Lower leg skin (tissue), 4 donors: ENCODE results near the gene PTPRN2. TPM values are rescaled to one million over a fixed set of nuclear protein-coding genes. Genes with fewer than 3 reads are reported as not detected.

Experiments used
- DNase-seq, 2 donors: peaks; one replicate each; pipeline ENCODE4 v3.0.0-alpha.2; 2019; ENCODE audit warnings: low spot score in 2 of 2
- H3K4me3 ChIP-seq: fragments of 200-600 bp; sonication (generic); 2 replicates; pipeline ENCODE4 v1.5.1; 2017; ENCODE audit warnings: mild to moderate bottlenecking, low read depth; ENCODE audit not compliant: poor library complexity, severe bottlenecking
- POLR2A ChIP-seq, 2 donors: fragments of 450-650 bp; IDR thresholded peaks; one replicate each; pipeline ENCODE4 v1.6.1; 2016 to 2017; ENCODE audit warnings: antibody characterized with exemption in 2 of 2, mild to moderate bottlenecking in 1 of 2, moderate library complexity in 1 of 2
- WGBS, 2 donors: methylation state at CpG; one replicate each; pipeline ENCODE4 v1.1.5; 2018; 5-methylcytosine and 5-hydroxymethylcytosine counted together
- intact Hi-C: fragments of 100-400 bp; cut with DNase I; formaldehyde crosslinking; loops from one replicate; pipeline ENCODE4 v1.15.0; 2023; ENCODE audit warnings: low total_unique reads
- total RNA-seq, 4 donors: library from RNA; depleted of rRNA; stranded (reverse); fragments of >200 nt; gene quantifications; one replicate each; pipeline ENCODE4 v1.1.0, GENCODE V29; 2016
- TF ChIP-seq, protein P1 (sequence below), 3 donors: fragments of 450-650 bp; IDR thresholded peaks; one replicate each; pipeline ENCODE4 v1.5.1; 2016; ENCODE audit warnings: antibody characterized with exemption in 3 of 3, mild to moderate bottlenecking in 3 of 3, moderate library complexity in 2 of 3

Gene PTPRN2
- total RNA-seq, 4 donors from 2014 or later, result 0.11 to 1.6 (median 0.92) TPM

DNA sequence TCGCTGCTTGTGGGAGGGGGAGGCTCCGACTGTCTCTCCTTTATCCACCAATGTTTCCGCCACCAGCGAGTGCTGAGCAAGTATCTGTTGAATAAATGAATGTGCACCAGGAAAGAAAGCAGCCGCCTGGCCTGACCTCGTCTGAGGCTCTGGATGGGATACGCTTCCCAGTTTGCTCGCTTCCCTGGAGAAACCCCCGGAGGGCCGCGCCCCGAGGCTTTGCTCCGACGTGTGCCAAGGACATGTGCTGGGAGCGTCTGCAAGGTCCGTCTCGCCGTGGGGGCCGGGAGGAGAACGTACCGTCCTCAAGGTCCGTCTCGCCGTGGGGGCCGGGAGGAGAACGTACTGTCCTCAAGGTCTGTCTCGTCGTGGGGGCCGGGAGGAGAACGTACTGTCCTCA is 714.4 kb downstream of the PTPRN2 start:
- TF ChIP-seq POLR2A (IDR thresholded peaks at IDR 0.05), result no peak
- TF ChIP-seq, protein P1, sequence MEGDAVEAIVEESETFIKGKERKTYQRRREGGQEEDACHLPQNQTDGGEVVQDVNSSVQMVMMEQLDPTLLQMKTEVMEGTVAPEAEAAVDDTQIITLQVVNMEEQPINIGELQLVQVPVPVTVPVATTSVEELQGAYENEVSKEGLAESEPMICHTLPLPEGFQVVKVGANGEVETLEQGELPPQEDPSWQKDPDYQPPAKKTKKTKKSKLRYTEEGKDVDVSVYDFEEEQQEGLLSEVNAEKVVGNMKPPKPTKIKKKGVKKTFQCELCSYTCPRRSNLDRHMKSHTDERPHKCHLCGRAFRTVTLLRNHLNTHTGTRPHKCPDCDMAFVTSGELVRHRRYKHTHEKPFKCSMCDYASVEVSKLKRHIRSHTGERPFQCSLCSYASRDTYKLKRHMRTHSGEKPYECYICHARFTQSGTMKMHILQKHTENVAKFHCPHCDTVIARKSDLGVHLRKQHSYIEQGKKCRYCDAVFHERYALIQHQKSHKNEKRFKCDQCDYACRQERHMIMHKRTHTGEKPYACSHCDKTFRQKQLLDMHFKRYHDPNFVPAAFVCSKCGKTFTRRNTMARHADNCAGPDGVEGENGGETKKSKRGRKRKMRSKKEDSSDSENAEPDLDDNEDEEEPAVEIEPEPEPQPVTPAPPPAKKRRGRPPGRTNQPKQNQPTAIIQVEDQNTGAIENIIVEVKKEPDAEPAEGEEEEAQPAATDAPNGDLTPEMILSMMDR (IDR thresholded peaks at IDR 0.05), result no peak
- DNase-seq, result no peak
- H3K4me3 ChIP-seq, result no peak overlapping the region
- intact Hi-C loops, result no loop called here
- 91 to 92% methylated on average over 25 to 28 of the region's 30 CpGs for WGBS, 2 donors

DNA sequence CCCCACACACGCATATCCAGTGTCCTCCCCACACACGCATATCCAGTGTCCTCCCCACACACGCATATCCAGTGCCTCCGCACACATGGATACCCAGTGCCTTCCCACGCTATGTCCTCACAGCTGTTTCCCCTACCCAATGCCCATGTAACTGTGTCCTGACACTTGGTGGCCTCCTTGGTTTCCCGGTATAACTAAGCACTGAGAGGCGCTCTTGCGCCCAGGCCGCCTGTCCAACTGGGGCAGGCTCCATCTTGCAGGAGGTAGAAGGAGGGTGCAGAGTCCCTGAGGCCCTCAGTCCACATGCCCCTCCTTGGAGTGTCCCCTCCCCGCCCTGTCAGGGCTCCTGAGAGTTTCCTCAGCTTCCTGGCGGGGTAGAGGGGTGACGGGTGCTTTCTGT is 715.2 kb downstream of the PTPRN2 start:
- TF ChIP-seq POLR2A (IDR thresholded peaks at IDR 0.05), result no peak
- TF ChIP-seq, protein P1 (IDR thresholded peaks at IDR 0.05), result no peak
- 86 to 88% methylated on average over 12 of the region's 12 CpGs for WGBS, 2 donors
- H3K4me3 ChIP-seq, result no peak overlapping the region
- no peak for DNase-seq
- intact Hi-C loops, result no loop called here

DNA sequence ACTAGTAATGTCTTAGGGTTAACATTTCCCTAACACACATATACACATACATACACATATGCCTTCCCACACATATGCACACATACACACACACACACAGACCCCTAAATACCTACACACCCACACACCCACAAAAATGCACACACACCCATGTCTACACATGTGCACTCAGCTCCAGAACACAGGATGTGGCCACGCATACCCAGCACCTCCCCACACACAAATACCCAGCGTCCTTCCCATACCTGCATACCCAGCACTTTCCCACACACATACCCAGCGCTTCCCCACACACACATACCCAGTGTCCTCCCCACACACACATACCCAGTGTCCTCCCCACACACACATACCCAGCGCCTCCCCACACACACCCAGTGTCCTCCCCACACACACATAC is 715.9 kb downstream of the PTPRN2 start:
- DNase-seq, result no peak
- WGBS, 2 donors, result 86 to 87% methylated on average over 4 of the region's 4 CpGs
- H3K4me3 ChIP-seq, result no peak overlapping the region
- intact Hi-C loops, result no loop called here
- TF ChIP-seq, protein P1 (IDR thresholded peaks at IDR 0.05), result no peak
- no peak for TF ChIP-seq POLR2A (IDR thresholded peaks at IDR 0.05)

DNA sequence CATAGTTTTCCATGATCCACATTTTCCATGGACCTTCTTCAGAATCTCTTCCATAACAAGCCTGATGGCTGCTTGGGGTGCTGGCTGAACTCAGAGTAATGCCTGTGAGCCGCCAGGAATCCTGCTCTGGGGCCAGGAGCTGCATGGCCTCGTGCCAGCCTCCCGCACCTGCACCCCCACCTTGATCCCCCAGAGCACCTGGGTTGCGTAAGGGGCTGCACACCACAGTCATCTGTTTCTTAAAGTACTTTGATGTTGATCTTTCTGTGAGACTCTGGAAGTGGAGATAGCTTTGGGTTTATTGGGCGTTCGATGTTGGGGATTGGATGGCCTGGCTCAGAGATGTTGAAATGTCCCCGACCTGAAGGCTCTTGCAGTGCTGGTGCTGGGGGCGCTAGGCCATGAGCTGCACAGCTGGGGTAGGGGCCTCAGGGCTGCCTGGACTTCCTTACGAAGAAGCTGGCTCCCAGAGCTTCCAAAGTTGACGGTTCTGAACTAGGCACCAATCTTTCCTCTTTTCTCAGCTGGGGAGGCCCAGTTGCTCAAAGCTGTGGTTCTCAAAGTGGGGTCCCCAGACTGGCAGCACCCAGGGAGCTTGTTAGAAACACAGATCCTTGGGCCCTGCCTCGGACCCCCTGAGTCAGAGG is 716.9 kb downstream of the PTPRN2 start:
- TF ChIP-seq, protein P1 (IDR thresholded peaks at IDR 0.05), result no peak
- no peak for DNase-seq
- 55 to 60% methylated on average over 11 of the region's 11 CpGs for WGBS, 2 donors
- H3K4me3 ChIP-seq, result no peak overlapping the region
- intact Hi-C loops, result no loop called here

DNA sequence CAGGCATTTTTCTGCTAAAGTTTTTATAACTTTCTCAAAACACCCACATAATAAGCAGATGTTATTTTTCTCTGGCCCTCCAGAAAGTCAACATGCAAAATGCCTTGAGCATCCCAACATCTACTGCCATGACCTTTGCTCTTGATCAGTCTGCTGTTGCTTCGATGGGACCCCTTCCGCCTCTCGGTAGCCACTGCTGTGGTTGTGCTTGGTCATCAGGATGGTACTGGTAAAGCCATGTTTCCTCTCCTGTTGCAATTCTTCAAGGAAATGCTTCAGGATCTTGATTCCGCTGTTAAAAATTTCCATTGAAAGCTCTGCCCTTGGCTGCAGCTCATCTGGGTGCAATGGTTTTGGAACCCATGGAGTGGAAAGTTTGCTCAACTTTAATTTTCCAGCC is 717.8 kb downstream of the PTPRN2 start:
- H3K4me3 ChIP-seq, result no peak overlapping the region
- intact Hi-C loops, result no loop called here
- WGBS, 2 donors, result 88 to 93% methylated on average over 4 of the region's 4 CpGs
- no peak for DNase-seq
- no peak for TF ChIP-seq POLR2A (IDR thresholded peaks at IDR 0.05)
- TF ChIP-seq, protein P1 (IDR thresholded peaks at IDR 0.05), result no peak
